HEK293T (cell line): ENCODE measurements around the gene OVOL3.

Experiments used
- CTCF ChIA-PET: fragments of 350-600 bp; formaldehyde crosslinking; extraction: SDS; loops from one replicate; lab custom pipeline; 2021; ENCODE audit warnings: antibody characterized with exemption, inconsistent platforms; lab: Yijun Ruan, JAX
- POLR2A ChIA-PET: fragments of 350-600 bp; formaldehyde crosslinking; extraction: SDS; loops from one replicate; lab custom pipeline; 2020; ENCODE audit warnings: antibody characterized with exemption, inconsistent platforms; lab: Yijun Ruan, JAX
- DNase-seq: peaks from one replicate; pipeline ENCODE4 v3.0.0; 2012; ENCODE audit warnings: mixed read lengths; ENCODE audit errors: extremely low spot score
- ARNT ChIP-seq: fragments of 450-650 bp; IDR thresholded peaks from 2 replicates; pipeline ENCODE4 v1.6.1; 2017; ENCODE audit warnings: mild to moderate bottlenecking
- BHLHE40 ChIP-seq: fragments of 450-650 bp; IDR thresholded peaks from 2 replicates; pipeline ENCODE4 v1.6.1; 2016; ENCODE audit warnings: mild to moderate bottlenecking, moderate library complexity, borderline replicate concordance
- CTBP1 ChIP-seq: fragments of 450-650 bp; IDR thresholded peaks from 2 replicates; pipeline ENCODE4 v1.6.1; 2016; ENCODE audit warnings: borderline replicate concordance
- ELF4 ChIP-seq: fragments of 450-650 bp; IDR thresholded peaks from 2 replicates; pipeline ENCODE4 v1.6.1; 2017; ENCODE audit warnings: antibody characterized with exemption
- FOXA1 ChIP-seq: fragments of 450-650 bp; IDR thresholded peaks from 2 replicates; pipeline ENCODE4 v1.6.1; 2016; ENCODE audit warnings: mild to moderate bottlenecking
- FOXK2 ChIP-seq: fragments of 450-650 bp; IDR thresholded peaks from 2 replicates; pipeline ENCODE4 v1.6.1; 2016; ENCODE audit warnings: mild to moderate bottlenecking
- FOXM1 ChIP-seq: fragments of 450-650 bp; IDR thresholded peaks from 2 replicates; pipeline ENCODE4 v1.6.1; 2017; ENCODE audit warnings: mild to moderate bottlenecking, borderline replicate concordance
- HDGF ChIP-seq: fragments of 450-650 bp; IDR thresholded peaks from 2 replicates; pipeline ENCODE4 v1.6.1; 2017; ENCODE audit warnings: antibody characterized with exemption, borderline replicate concordance
- L3MBTL2 ChIP-seq: fragments of 450-650 bp; conservative IDR thresholded peaks from 2 replicates; pipeline ENCODE4 v1.6.1; 2016; ENCODE audit warnings: mild to moderate bottlenecking
- LEF1 ChIP-seq: fragments of 450-650 bp; IDR thresholded peaks from 2 replicates; pipeline ENCODE4 v1.6.1; 2017; ENCODE audit warnings: mild to moderate bottlenecking, borderline replicate concordance
- NFRKB ChIP-seq: fragments of 450-650 bp; IDR thresholded peaks from 2 replicates; pipeline ENCODE4 v1.6.1; 2016; ENCODE audit warnings: mild to moderate bottlenecking, moderate library complexity
- SP1 ChIP-seq: fragments of 450-650 bp; IDR thresholded peaks from 2 replicates; pipeline ENCODE4 v1.6.1; 2017
- SUZ12 ChIP-seq: fragments of 450-650 bp; IDR thresholded peaks from 2 replicates; pipeline ENCODE4 v1.6.1; 2016; ENCODE audit warnings: mild to moderate bottlenecking
- TARDBP ChIP-seq: fragments of 450-650 bp; IDR thresholded peaks from 2 replicates; pipeline ENCODE4 v1.6.1; 2016
- ZNF384 ChIP-seq: fragments of 450-650 bp; IDR thresholded peaks from 2 replicates; pipeline ENCODE4 v1.6.1; 2016
- TF ChIP-seq, protein P1 (sequence below): fragments of 450-650 bp; IDR thresholded peaks from 2 replicates; pipeline ENCODE4 v1.6.1; 2016

The OVOL3 gene

DNA sequence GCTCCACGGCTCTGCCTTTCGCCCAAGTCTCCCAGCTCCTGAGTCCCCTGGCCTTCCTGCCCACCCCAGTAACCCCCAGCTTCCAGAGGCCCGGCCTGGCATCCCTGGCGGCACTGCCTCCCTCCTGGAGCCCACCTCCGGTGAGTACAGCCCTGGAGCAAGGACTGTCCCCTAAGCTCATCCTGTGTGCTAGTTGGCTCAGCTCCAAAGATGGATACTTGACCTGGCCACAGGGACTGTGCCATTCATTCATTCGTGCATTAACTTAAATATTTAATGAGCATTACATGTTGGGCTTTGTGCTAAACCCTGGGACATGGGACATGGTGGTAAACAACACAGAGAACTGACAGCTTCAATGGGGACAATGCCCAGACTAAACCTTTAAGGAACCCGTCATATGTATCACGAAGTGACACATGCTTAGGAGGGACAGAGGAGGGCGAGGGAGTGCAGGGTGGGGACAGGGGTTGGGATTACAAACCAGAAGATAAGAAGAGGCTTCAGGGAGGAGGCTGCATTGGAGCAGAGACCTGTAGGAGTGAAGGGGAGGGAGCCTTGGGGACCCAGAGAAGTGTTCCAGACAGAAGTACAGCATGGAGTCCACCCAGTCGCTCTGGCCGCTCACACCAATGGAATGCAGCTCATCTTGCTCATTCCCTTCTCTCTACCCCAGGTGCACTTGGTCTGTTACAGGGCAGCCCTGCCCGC is 6.9 kb upstream of the OVOL3 start:
- no peak for DNase-seq
- ChIA-PET POLR2A (interaction anchor here (1.1 kb wide), 1 partner anchor 11 kb away, joined by 3 read pairs; the partner anchor contains the start of genes POLR2I and TBCB), CTCF (no interaction called here)
- TF ChIP-seq FOXM1 (no peak), LEF1 (no peak), ELF4 (no peak), FOXK2 (no peak), HDGF (no peak), TARDBP (no peak), ZNF384 (no peak), FOXA1 (no peak), BHLHE40 (no peak), ARNT (no peak), CTBP1 (no peak), L3MBTL2 (no peak), NFRKB (no peak), SUZ12 (no peak), SP1 (no peak)
- TF ChIP-seq, protein P1, sequence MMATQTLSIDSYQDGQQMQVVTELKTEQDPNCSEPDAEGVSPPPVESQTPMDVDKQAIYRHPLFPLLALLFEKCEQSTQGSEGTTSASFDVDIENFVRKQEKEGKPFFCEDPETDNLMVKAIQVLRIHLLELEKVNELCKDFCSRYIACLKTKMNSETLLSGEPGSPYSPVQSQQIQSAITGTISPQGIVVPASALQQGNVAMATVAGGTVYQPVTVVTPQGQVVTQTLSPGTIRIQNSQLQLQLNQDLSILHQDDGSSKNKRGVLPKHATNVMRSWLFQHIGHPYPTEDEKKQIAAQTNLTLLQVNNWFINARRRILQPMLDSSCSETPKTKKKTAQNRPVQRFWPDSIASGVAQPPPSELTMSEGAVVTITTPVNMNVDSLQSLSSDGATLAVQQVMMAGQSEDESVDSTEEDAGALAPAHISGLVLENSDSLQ = no peak

DNA sequence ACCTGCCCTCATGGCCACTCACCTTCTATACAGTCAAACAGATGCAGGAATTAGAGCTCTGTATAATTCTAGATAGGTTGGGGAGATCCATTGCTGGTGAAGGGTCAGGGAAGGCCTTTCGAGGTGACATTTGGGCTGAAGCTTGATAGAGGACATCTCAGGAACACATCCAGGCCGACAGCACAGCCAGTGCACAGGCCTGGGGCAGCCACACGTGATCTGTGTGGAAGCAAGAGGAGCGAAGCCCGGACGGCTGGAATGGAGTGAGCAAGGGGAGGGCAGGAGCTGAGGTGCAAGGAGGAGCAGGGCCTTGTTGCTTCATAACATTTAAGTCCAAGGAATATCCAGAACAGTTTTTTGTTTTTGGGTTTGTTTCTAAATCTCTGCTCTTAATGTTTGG is 4.5 kb upstream of the OVOL3 start:
- CTCF ChIA-PET = interaction anchor here (1.1 kb wide), 1 partner anchor 22 kb away, joined by 5 read pairs; no protein-coding TSS in a partner anchor
- POLR2A ChIA-PET = interaction anchor here (1.1 to 1.3 kb wide), 2 partner anchors 8 to 16 kb away, joined by 3 to 9 read pairs; partner anchors contain the start of genes POLR2I and TBCB
- TF ChIP-seq ELF4 (no peak), FOXK2 (no peak)
- no peak for DNase-seq

DNA sequence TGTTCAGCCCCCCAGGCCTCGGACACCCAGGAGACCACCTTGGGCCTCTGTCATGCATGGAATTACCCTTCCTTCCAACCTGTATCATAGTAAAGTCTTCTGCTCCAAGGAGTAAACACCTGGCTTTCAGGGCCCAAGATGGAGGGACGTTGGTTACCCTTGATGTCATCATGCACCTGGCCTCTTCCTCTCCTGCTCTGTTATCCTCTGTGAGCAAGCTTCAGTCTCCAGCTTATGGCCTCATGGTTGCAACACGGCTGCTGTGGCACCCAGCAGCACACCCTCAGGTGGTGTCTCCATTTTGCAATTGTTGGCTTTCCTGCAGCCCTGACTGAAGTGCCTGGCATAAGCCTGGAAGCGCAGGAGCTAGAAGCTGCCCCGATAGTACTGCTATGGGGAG is 4.0 kb upstream of the OVOL3 start:
- TF ChIP-seq, protein P1 = no peak
- no peak for TF ChIP-seq LEF1
- TF ChIP-seq ZNF384 = no peak
- TF ChIP-seq CTBP1 = no peak
- no peak for TF ChIP-seq ARNT
- TF ChIP-seq TARDBP = no peak
- no peak for TF ChIP-seq L3MBTL2
- TF ChIP-seq BHLHE40 = no peak
- no peak for TF ChIP-seq FOXA1
- TF ChIP-seq HDGF = no peak
- no peak for DNase-seq
- POLR2A ChIA-PET = interaction anchor here (1.1 to 1.3 kb wide), 2 partner anchors 8 to 16 kb away, joined by 3 to 9 read pairs; partner anchors contain the start of genes POLR2I and TBCB
- CTCF ChIA-PET = interaction anchor here (1.1 kb wide), 1 partner anchor 21 kb away, joined by 5 read pairs; no protein-coding TSS in a partner anchor

DNA sequence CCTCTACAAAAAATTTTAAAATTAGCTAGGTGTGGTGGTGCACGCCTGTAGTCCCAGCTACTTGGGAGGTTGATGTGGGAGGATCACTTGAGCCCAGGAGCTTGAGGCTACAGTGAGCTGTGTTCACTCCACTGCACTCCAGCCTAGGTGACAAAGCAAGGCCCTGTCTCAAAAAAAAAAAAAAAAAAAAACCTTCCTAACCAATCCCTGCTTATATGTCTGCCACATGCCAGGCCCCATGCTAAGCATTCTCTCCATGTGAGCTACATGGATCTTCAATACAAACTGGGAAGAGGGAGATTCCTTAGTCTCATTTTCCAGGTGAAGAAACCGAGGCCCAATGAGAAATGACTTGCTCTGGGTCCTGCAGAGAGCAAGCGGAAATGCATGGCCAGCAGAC is 2.3 kb upstream of the OVOL3 start:
- POLR2A ChIA-PET = interaction anchor here (0.6 kb wide), 1 partner anchor 18 kb away, joined by 3 read pairs; no protein-coding TSS in a partner anchor

DNA sequence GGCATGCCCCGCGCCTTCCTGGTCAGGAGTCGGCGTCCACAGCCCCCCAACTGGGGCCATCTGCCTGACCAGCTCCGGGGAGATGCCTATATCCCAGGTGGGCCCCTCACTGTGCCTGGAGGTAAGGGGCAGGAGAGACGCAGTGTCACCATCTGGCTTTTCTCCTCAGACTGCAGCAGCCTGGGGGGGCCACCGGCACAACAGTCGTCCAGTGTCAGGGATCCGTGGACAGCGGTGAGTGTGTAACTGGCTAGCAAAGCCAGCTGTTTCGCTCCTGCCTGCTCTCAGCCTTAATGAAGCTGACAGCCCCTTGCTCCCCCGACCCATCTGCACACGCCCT is 227 bp downstream of the OVOL3 start:
- ChIA-PET POLR2A (no interaction called here), CTCF (no interaction called here)
- no peak for DNase-seq
- no peak for TF ChIP-seq FOXK2
- no peak for TF ChIP-seq L3MBTL2
- TF ChIP-seq TARDBP = no peak
- no peak for TF ChIP-seq SP1
- no peak for TF ChIP-seq ZNF384
- no peak for TF ChIP-seq SUZ12

More for the DNA sequence above, 2.3 kb upstream of the OVOL3 start:
- no peak for TF ChIP-seq ELF4
- TF ChIP-seq LEF1 = no peak
- no peak for DNase-seq
- CTCF ChIA-PET = no interaction called here

DNA sequence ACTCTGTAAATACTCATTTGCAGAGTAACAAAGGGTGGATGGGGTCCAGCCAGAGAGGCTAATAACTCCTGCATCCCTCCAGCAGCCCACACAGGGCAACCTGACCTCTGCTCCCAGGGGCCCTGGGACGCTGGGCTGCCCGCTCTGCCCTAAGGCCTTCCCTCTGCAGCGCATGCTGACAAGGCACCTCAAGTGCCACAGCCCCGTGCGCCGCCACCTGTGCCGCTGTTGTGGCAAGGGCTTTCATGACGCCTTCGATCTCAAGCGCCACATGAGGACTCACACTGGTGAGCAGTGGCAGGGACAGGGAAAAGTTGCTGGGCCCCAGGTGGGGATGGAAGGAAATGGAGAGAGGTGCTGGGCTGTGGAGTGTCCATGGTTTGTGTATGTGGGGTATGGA is 1.7 kb downstream of the OVOL3 start:
- CTCF ChIA-PET = no interaction called here
- DNase-seq = no peak

More for the DNA sequence above, 1.7 kb downstream of the OVOL3 start:
- POLR2A ChIA-PET = no interaction called here
- TF ChIP-seq FOXK2 (no peak), NFRKB (no peak), LEF1 (no peak), SP1 (no peak), FOXM1 (no peak), HDGF (no peak), TARDBP (no peak), ARNT (no peak), CTBP1 (no peak)
- TF ChIP-seq, protein P1 = no peak
